IPS-11a (cell line): ENCODE results near the gene GRHL1.
"Not testable (repeated sequence)": the region's sequence is repeated elsewhere in the genome, so short reads cannot be mapped to it uniquely, and the experiment has no call there.

Experiments used
- H3K4me3 ChIP-seq: one replicate; pipeline ENCODE4 v1.5.1; 2013; ENCODE audit warnings: low read depth, low read length, control low read depth

The GRHL1 gene

GRCh38 chr2:9951522-9952285 is at the start of gene GRHL1:
Gene GRHL1 (plus strand): TSS chr2:9951693. CDS start chr2:9951834, 141 bp downstream.
- peak within 1 kb of the TSS; percentile 57 for H3K4me3 ChIP-seq

- H3K4me3 ChIP-seq: no peak overlapping the region
Measured at GRCh38 chr2:9905413-9905812, 46.1 kb upstream of the GRHL1 start.

- no peak overlapping the region for H3K4me3 ChIP-seq
Measured at GRCh38 chr2:9907402-9907801, 44.1 kb upstream of the GRHL1 start.

GRCh38 chr2:9908639-9909038 is 42.9 kb upstream of the GRHL1 start:
- no peak overlapping the region for H3K4me3 ChIP-seq

GRCh38 chr2:9909106-9909505 is 42.4 kb upstream of the GRHL1 start:
- H3K4me3 ChIP-seq: no peak overlapping the region

GRCh38 chr2:9910699-9911098 is 40.8 kb upstream of the GRHL1 start:
- no peak overlapping the region for H3K4me3 ChIP-seq

GRCh38 chr2:9912468-9912867 is 39.0 kb upstream of the GRHL1 start:
- H3K4me3 ChIP-seq: no peak overlapping the region

GRCh38 chr2:9914384-9915065 is 37.0 kb upstream of the GRHL1 start:
- H3K4me3 ChIP-seq: no peak overlapping the region

GRCh38 chr2:9918275-9918674 is 33.2 kb upstream of the GRHL1 start:
- no peak overlapping the region for H3K4me3 ChIP-seq

- H3K4me3 ChIP-seq: no peak overlapping the region
Measured at GRCh38 chr2:9919512-9919911, 32.0 kb upstream of the GRHL1 start.

GRCh38 chr2:9927020-9927419 is 24.5 kb upstream of the GRHL1 start:
- not testable (repeated sequence) for H3K4me3 ChIP-seq

GRCh38 chr2:9937258-9937657 is 14.2 kb upstream of the GRHL1 start:
- no peak overlapping the region for H3K4me3 ChIP-seq

GRCh38 chr2:9937968-9938367 is 13.5 kb upstream of the GRHL1 start:
- H3K4me3 ChIP-seq: no peak overlapping the region

GRCh38 chr2:9939587-9940485 is 11.7 kb upstream of the GRHL1 start:
- H3K4me3 ChIP-seq: no peak overlapping the region

GRCh38 chr2:9941196-9941995 is 10.1 kb upstream of the GRHL1 start:
- H3K4me3 ChIP-seq: no peak overlapping the region

- no peak overlapping the region for H3K4me3 ChIP-seq
Measured at GRCh38 chr2:9941996-9942390, 9.5 kb upstream of the GRHL1 start.

GRCh38 chr2:9944330-9944758 is 7.1 kb upstream of the GRHL1 start:
- no peak overlapping the region for H3K4me3 ChIP-seq

GRCh38 chr2:9945596-9945995 is 5.9 kb upstream of the GRHL1 start:
- no peak overlapping the region for H3K4me3 ChIP-seq

- no peak overlapping the region for H3K4me3 ChIP-seq
Measured at GRCh38 chr2:9946076-9946475, 5.4 kb upstream of the GRHL1 start.

GRCh38 chr2:9946818-9947217 is 4.7 kb upstream of the GRHL1 start:
- H3K4me3 ChIP-seq: no peak overlapping the region

- no peak overlapping the region for H3K4me3 ChIP-seq
Measured at GRCh38 chr2:9948721-9949120, 2.8 kb upstream of the GRHL1 start.
